Liver (tissue), 9 donors: ENCODE measurements around the gene PSMD1. TPM values are rescaled to one million over a fixed set of nuclear protein-coding genes. Genes with fewer than 3 reads are reported as not detected.

Experiments used
- DNase-seq: peaks from one replicate; pipeline ENCODE4 v3.0.0-alpha.2; 2017; ENCODE audit warnings: low spot score
- H3K27ac ChIP-seq, 2 donors: one replicate each; pipeline ENCODE4 v1.7.0; 2013; ENCODE audit warnings: inconsistent platforms in 2 of 2, low read length in 2 of 2, control low read depth in 1 of 2, low read depth in 1 of 2, mild to moderate bottlenecking in 1 of 2
- H3K27me3 ChIP-seq, 4 donors: one replicate each; pipeline versions ENCODE4 v1.6.1 to v1.7.0; 2013; ENCODE audit warnings: low read length in 3 of 4, inconsistent platforms in 1 of 4, mild to moderate bottlenecking in 1 of 4, moderate library complexity in 1 of 4; ENCODE audit not compliant: control insufficient read depth in 4 of 4, insufficient read depth in 4 of 4
- H3K36me3 ChIP-seq, 4 donors: one replicate each; pipeline versions ENCODE4 v1.6.1 to v1.7.0; 2013; ENCODE audit warnings: low read length in 3 of 4, mild to moderate bottlenecking in 3 of 4, low read depth in 1 of 4, moderate library complexity in 1 of 4; ENCODE audit not compliant: control insufficient read depth in 4 of 4, insufficient read depth in 3 of 4
- H3K4me1 ChIP-seq, 4 donors: one replicate each; pipeline versions ENCODE4 v1.6.1 to v1.7.0; 2013; ENCODE audit warnings: low read length in 3 of 4, mild to moderate bottlenecking in 3 of 4, moderate library complexity in 1 of 4; ENCODE audit not compliant: control insufficient read depth in 4 of 4, insufficient read depth in 4 of 4
- H3K4me3 ChIP-seq, 3 donors: one replicate each; pipeline versions ENCODE4 v1.6.1 to v1.7.0; 2013; ENCODE audit warnings: low read length in 3 of 3, control low read depth in 1 of 3, low read depth in 1 of 3, mild to moderate bottlenecking in 1 of 3
- H3K9ac ChIP-seq, 2 donors: one replicate each; pipeline ENCODE4 v1.7.0; 2013; ENCODE audit warnings: low read length in 2 of 2, mild to moderate bottlenecking in 2 of 2, moderate library complexity in 2 of 2, control low read depth in 1 of 2, low read depth in 1 of 2
- H3K9me3 ChIP-seq, 4 donors: one replicate each; pipeline versions ENCODE4 v1.6.1 to v1.7.0; 2013; ENCODE audit warnings: low read length in 3 of 4; ENCODE audit not compliant: control insufficient read depth in 4 of 4
- FOXA2 ChIP-seq: IDR thresholded peaks from 2 replicates; pipeline ENCODE4 v1.6.1; 2016; ENCODE audit warnings: antibody characterized with exemption
- GABPA ChIP-seq, 2 donors: IDR thresholded peaks in 1 of 2; conservative IDR thresholded peaks in 1 of 2; 2 replicates each; pipeline ENCODE4 v1.6.1; 2016; ENCODE audit warnings: antibody characterized with exemption in 2 of 2, mild to moderate bottlenecking in 1 of 2, moderate library complexity in 1 of 2
- HNF4A ChIP-seq, 2 donors: conservative IDR thresholded peaks; 2 replicates each; pipeline ENCODE4 v1.6.1; 2016; ENCODE audit warnings: antibody characterized with exemption in 2 of 2, mild to moderate bottlenecking in 2 of 2
- HNF4G ChIP-seq: IDR thresholded peaks from 2 replicates; pipeline ENCODE4 v1.6.1; 2016; ENCODE audit warnings: antibody characterized with exemption
- RAD21 ChIP-seq, 2 donors: IDR thresholded peaks; 2 replicates each; pipeline ENCODE4 v1.6.1; 2016; ENCODE audit warnings: antibody characterized with exemption in 2 of 2, mild to moderate bottlenecking in 2 of 2
- SP1 ChIP-seq: IDR thresholded peaks from 2 replicates; pipeline ENCODE4 v1.6.1; 2018; ENCODE audit warnings: antibody characterized with exemption, mild to moderate bottlenecking
- WGBS: extraction: QIAGEN DNeasy Blood & Tissue Kit; methylation state at CpG from one replicate; pipeline ENCODE4 v1.1.7; 2013; 5-methylcytosine and 5-hydroxymethylcytosine counted together
- polyA plus RNA-seq, 2 donors: library from polyadenylated mRNA; stranded (reverse) in 1 of 2; unstranded in 1 of 2; fragments of 200-250 nt in 1 of 2; fragments of >200 nt in 1 of 2; fragmentation: Nextera tagmentation in 1 of 2; extraction: Ambion mirVana in 1 of 2; gene quantifications; one replicate each; pipeline versions ENCODE4 v1.2.1 to v1.2.3, GENCODE V29; 2013 to 2015
- total RNA-seq, 2 donors: library from RNA; depleted of rRNA; stranded (reverse); fragments of >200 nt; gene quantifications; one replicate each; pipeline ENCODE4 v1.2.3, GENCODE V29; 2014
- TF ChIP-seq, protein P1 (sequence below): IDR thresholded peaks from 2 replicates; pipeline ENCODE4 v1.6.1; 2016; ENCODE audit warnings: antibody characterized with exemption, mild to moderate bottlenecking
- TF ChIP-seq, protein P2 (sequence below): fragments of 150-350 bp; IDR thresholded peaks from 2 replicates; pipeline ENCODE4 v1.5.1; 2017; ENCODE audit warnings: improper control_type of control experiment, low read depth, low read length; ENCODE audit not compliant: missing input control
- donor health status: healthy.
- donor health status: healthy.
- donor health status: healthy.
- donor health status: healthy.
- donor health status: healthy.

PSMD1 gene
- total and polyA plus RNA-seq, 4 donors: 31.7 to 83.3 (median 68.1) TPM

DNA sequence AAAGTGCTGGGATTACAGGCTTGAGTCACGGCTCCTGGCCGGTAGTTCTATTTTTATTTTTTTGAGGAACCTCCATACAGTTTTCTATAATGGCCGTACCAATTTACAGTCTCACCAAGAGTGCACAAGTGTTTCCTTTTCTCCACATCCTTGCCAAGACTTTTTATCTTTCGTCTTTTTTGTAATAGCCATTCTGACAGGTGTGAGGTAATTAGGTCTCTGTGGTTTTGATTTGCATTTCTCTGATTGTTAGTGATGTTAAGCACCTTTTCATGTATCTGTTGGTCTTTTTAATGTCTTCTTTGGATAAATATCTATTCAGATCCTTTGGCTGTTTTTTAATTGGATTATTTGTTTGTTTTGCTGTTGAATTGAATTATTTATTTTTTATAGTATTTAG is 151.1 kb downstream of the PSMD1 start:
- 91% methylated on average over 4 of the region's 4 CpGs for WGBS
- peaks cover 0 to 2% (median 0%) of the 10 kb centered on the region in 4 donors for H3K36me3 ChIP-seq
- H3K27ac ChIP-seq: no peak overlapping the region

DNA sequence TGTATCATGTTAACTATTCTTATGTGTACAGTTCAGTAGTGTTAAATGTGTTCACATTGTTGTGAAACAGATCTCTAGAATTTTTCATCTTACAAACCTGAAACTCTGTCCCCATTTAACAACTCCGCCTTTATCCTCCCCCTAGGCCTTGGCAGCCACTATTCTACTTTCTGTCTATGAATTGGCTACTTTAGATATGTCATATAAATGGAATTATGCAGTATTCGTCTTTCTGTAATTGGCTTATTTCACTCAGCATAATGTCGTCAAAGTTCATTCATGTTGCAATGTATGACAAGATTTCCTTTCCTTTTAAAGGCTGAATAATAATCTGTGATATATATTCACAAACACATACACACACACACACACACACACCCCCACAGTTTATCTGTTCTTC is 154.1 kb downstream of the PSMD1 start:
- H3K27ac ChIP-seq: no peak overlapping the region

More for the DNA sequence above, 151.1 kb downstream of the PSMD1 start:
- DNase-seq: no peak
- H3K4me1 ChIP-seq: no peaks in the 10 kb centered on the region
- no peaks in the 10 kb centered on the region for H3K27me3 ChIP-seq
- TF ChIP-seq GABPA (IDR thresholded peaks at IDR 0.05 in 1 of 2, conservative IDR thresholded peaks at IDR 0.05 in 1 of 2) (no peak), RAD21 (IDR thresholded peaks at IDR 0.05) (no peak), HNF4G (no peak)
- no peak overlapping the region for H3K4me3 ChIP-seq
- no peaks in the 10 kb centered on the region for H3K9me3 ChIP-seq
- H3K9ac ChIP-seq: no peak overlapping the region

DNA sequence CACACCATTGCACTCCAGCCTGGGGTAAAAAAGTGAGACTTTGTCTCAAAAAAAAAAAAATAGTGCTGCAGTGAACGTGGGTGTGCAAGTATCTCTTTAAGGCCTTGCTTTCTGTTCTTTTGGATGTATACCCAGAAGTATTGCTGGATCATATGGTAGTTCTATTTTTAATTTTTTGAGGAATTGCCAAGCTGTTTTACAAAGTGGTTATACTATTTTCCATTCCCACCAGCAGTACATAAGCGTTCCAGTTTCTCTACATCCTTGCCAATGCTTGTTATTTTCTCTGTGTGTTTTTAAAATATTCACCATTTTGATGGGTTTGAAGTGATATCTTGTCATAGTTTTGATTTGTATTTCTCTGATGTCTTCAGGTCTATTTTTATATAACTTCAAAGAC is 154.8 kb downstream of the PSMD1 start:
- no peaks in the 10 kb centered on the region for H3K9me3 ChIP-seq
- 86% methylated on average over 2 of the region's 2 CpGs for WGBS
- no peak overlapping the region for H3K9ac ChIP-seq
- no peak for DNase-seq
- no peak overlapping the region for H3K4me3 ChIP-seq
- no peaks in the 10 kb centered on the region for H3K4me1 ChIP-seq
- TF ChIP-seq RAD21 (IDR thresholded peaks at IDR 0.05) (no peak), HNF4A (conservative IDR thresholded peaks at IDR 0.05) (no peak), FOXA2 (no peak), SP1 (no peak)
- no peak overlapping the region for H3K27ac ChIP-seq
- no peaks in the 10 kb centered on the region for H3K27me3 ChIP-seq
- peaks cover 0 to 2% (median under 1%) of the 10 kb centered on the region in 4 donors for H3K36me3 ChIP-seq

More for the DNA sequence above, 154.1 kb downstream of the PSMD1 start:
- H3K4me3 ChIP-seq: no peak overlapping the region
- no peak overlapping the region for H3K9ac ChIP-seq
- no peaks in the 10 kb centered on the region for H3K4me1 ChIP-seq
- WGBS: 89% methylated on average over 3 of the region's 3 CpGs
- no peaks in the 10 kb centered on the region for H3K27me3 ChIP-seq
- H3K9me3 ChIP-seq: no peaks in the 10 kb centered on the region
- no peak for DNase-seq
- TF ChIP-seq, protein P1, sequence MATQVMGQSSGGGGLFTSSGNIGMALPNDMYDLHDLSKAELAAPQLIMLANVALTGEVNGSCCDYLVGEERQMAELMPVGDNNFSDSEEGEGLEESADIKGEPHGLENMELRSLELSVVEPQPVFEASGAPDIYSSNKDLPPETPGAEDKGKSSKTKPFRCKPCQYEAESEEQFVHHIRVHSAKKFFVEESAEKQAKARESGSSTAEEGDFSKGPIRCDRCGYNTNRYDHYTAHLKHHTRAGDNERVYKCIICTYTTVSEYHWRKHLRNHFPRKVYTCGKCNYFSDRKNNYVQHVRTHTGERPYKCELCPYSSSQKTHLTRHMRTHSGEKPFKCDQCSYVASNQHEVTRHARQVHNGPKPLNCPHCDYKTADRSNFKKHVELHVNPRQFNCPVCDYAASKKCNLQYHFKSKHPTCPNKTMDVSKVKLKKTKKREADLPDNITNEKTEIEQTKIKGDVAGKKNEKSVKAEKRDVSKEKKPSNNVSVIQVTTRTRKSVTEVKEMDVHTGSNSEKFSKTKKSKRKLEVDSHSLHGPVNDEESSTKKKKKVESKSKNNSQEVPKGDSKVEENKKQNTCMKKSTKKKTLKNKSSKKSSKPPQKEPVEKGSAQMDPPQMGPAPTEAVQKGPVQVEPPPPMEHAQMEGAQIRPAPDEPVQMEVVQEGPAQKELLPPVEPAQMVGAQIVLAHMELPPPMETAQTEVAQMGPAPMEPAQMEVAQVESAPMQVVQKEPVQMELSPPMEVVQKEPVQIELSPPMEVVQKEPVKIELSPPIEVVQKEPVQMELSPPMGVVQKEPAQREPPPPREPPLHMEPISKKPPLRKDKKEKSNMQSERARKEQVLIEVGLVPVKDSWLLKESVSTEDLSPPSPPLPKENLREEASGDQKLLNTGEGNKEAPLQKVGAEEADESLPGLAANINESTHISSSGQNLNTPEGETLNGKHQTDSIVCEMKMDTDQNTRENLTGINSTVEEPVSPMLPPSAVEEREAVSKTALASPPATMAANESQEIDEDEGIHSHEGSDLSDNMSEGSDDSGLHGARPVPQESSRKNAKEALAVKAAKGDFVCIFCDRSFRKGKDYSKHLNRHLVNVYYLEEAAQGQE: no peak
- H3K36me3 ChIP-seq: peaks cover 0 to 2% (median under 1%) of the 10 kb centered on the region in 4 donors

DNA sequence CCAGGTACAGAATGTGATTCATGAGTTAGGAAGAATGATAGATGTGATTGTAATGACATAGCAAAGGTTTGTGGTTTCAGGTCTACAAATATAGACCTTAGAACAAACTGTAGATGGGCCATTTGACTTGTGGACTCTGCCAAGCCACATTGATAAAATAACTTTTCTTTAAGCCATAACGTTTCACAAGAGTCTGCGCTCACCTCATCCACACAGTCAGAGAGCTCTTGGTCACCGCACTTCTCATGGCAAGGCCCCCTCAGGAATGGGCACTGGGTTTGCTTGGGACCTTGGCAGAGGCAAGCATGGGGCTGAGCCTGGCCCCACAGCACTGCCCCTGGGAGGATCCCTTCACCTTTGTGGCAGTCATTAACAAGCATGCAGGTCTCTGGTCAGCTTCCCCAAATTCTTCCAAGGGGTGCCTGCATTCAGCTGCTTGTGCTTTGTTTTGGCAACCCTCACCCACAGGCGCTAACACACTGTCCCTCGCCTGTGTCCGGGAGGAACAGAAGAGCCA is 155.7 kb downstream of the PSMD1 start:
- Histone ChIP-seq H3K27ac (no peak overlapping the region), H3K36me3 (peaks cover 0 to 2% (median under 1%) of the 10 kb centered on the region in 4 donors), H3K4me1 (no peaks in the 10 kb centered on the region), H3K9ac (no peak overlapping the region), H3K27me3 (no peaks in the 10 kb centered on the region), H3K4me3 (no peak overlapping the region), H3K9me3 (no peaks in the 10 kb centered on the region)
- DNase-seq: no peak
- 90% methylated on average over 6 of the region's 6 CpGs for WGBS
- TF ChIP-seq, protein P2, sequence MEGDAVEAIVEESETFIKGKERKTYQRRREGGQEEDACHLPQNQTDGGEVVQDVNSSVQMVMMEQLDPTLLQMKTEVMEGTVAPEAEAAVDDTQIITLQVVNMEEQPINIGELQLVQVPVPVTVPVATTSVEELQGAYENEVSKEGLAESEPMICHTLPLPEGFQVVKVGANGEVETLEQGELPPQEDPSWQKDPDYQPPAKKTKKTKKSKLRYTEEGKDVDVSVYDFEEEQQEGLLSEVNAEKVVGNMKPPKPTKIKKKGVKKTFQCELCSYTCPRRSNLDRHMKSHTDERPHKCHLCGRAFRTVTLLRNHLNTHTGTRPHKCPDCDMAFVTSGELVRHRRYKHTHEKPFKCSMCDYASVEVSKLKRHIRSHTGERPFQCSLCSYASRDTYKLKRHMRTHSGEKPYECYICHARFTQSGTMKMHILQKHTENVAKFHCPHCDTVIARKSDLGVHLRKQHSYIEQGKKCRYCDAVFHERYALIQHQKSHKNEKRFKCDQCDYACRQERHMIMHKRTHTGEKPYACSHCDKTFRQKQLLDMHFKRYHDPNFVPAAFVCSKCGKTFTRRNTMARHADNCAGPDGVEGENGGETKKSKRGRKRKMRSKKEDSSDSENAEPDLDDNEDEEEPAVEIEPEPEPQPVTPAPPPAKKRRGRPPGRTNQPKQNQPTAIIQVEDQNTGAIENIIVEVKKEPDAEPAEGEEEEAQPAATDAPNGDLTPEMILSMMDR: no peak
- TF ChIP-seq SP1: no peak
